Heart right ventricle (tissue), 16 donors: Measurements from ENCODE around the gene CD99. TPM values are rescaled to one million over a fixed set of nuclear protein-coding genes. Genes with fewer than 3 reads are reported as not detected.

Source experiments
- ATAC-seq, 8 donors: fragments of 200-7000 bp; cut with Tn5 transposase; one replicate each; pipeline ENCODE4 v1.9.1; 2020; ENCODE audit warnings: mild to moderate bottlenecking in 8 of 8, moderate library complexity in 8 of 8, moderate number of reproducible peaks in 1 of 8
- DNase-seq, 2 donors: peaks; one replicate each; pipeline ENCODE4 v3.0.0-alpha.2; 2020
- H3K27ac ChIP-seq, 10 donors: fragments of 200-600 bp; sonication (generic) in 2 of 10; one replicate each; pipeline versions ENCODE4 v1.5.0 to v1.8.0; 2020 to 2022; ENCODE audit warnings: mild to moderate bottlenecking in 3 of 10
- H3K27me3 ChIP-seq, 7 donors: fragments of 200-600 bp; one replicate each; pipeline ENCODE4 v1.8.0; 2021 to 2022; ENCODE audit warnings: mild to moderate bottlenecking in 2 of 7
- H3K36me3 ChIP-seq, 9 donors: fragments of 200-600 bp; sonication (generic) in 1 of 9; one replicate each; pipeline versions ENCODE4 v1.5.0 to v1.8.0; 2020 to 2022; ENCODE audit warnings: mild to moderate bottlenecking in 2 of 9
- H3K4me1 ChIP-seq, 9 donors: fragments of 200-600 bp; sonication (generic) in 1 of 9; one replicate each; pipeline versions ENCODE4 v1.5.0 to v1.8.0; 2020 to 2022; ENCODE audit warnings: mild to moderate bottlenecking in 4 of 9
- H3K4me3 ChIP-seq, 10 donors: fragments of 200-600 bp; sonication (generic) in 2 of 10; one replicate each; pipeline versions ENCODE4 v1.5.0 to v1.8.0; 2020 to 2022; ENCODE audit warnings: mild to moderate bottlenecking in 7 of 10, moderate library complexity in 2 of 10
- H3K9me3 ChIP-seq, 11 donors: fragments of 200-600 bp in 10 of 11; sonication (generic) in 2 of 11; one replicate each; pipeline versions ENCODE4 v1.5.0 to v1.8.0; 2013 to 2022; ENCODE audit warnings: mild to moderate bottlenecking in 2 of 11, control low read depth in 1 of 11, moderate library complexity in 1 of 11
- WGBS, 2 donors: extraction: QIAGEN DNeasy Blood & Tissue Kit; methylation state at CpG; one replicate each; pipeline ENCODE4 v1.1.7; 2013; ENCODE audit warnings: inconsistent platforms in 1 of 2; 5-methylcytosine and 5-hydroxymethylcytosine counted together
- intact Hi-C, 10 donors: fragments of 100-400 bp; cut with DNase I; formaldehyde crosslinking; loops; one replicate each; pipeline versions ENCODE4 v1.11.1 to v1.14.2; 2022
- polyA plus RNA-seq, 2 donors: library from polyadenylated mRNA; stranded (reverse); fragments of 200-250 nt; gene quantifications; one replicate each; pipeline ENCODE4 v1.2.3, GENCODE V29; 2013
- total RNA-seq, 10 donors: library from RNA; stranded (reverse); fragmentation: NEBNext Ultra II Directional in 3 of 10; extraction: Animal tissue kit (Norgen Biotek cat#: 25700) in 3 of 10; gene quantifications; one replicate each; pipeline versions ENCODE4 v1.2.1 to v1.2.4, GENCODE V29; 2021 to 2023
- TF ChIP-seq, protein P1 (sequence below), 9 donors: fragments of 200-600 bp; sonication (generic) in 2 of 9; IDR thresholded peaks; one replicate each; pipeline versions ENCODE4 v1.5.0 to v1.8.0; 2021 to 2022; ENCODE audit warnings: antibody characterized with exemption in 9 of 9, mild to moderate bottlenecking in 5 of 9, moderate library complexity in 1 of 9
- donor health status: Arrhythmogenic right ventricular cardiomyopathy.
- donor health status: ischemic (EF 13 %, LVEDD 7.1; RV severe dilation, severe dysfunction).
- donor health status: healthy with polysubstance abuse.
- donor health status: DM: no; HTN: yes; CAD: no.
- donor health status: DM: no; HTN: no; CAD: no.
- donor health status: ischemic (EF 25% LVEDD 6.9; RV normal size, moderate dysfunction).
- donor health status: ischemic (EF 25% LVEDD 5.7; RV mildly dilated, moderate dysfunction).
- donor health status: healthy.
- donor health status: DM: yes; HTN: yes; CAD: no.
- donor health status: Ischemic cardiomyopathy.
- donor health status: ischemic (EF 35%, LVEDD 5.7; RV mildly dilated, moderate dysfunction).
- donor health status: nonischemic (EF 11% LVEDD 7.7; RV severe dilation, severe dysfunction).
- donor health status: DM: yes; HTN: yes; CAD: no.
- donor health status: PGD.
- donor health status: ischemic (EF 29% LVEDD 5.4; RV normal size, mild dysfunction).
- donor health status: nonischemic (EF 23%, LVEDD 6.1; RV moderate dilation, normal function).

CD99 gene
- total and polyA plus RNA-seq, 12 donors: 202 to 419 (median 261) TPM

DNA sequence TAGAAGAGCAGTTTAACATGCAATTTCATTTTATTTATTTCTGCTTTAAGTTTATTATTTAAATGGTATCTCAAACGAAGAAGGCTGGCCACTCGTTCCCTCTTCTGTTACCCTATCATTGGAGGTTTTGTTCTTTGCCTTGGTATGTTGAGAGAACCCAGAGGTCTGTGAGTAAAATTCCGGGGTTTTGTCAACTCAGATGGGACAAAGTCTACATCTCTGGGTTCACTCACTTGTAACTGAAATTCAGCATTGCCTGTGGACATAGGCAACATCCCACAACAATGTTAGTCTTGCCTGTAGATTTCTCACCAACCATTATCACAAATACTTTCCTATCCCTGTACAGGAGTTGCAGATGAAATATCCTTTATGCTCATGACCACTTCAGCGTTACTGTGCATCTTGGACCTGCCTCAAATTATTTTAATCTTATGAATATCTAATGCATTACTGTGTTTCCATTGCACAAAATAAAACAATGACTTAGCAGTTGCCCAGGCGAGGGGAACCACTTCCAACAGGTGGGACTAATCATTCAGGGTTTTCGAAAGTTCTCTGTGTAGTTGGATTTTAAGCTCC is 33.5 kb upstream of the CD99 start:
- H3K4me3 ChIP-seq: no peak overlapping the region
- intact Hi-C loops: no loop called here
- no peak for DNase-seq
- H3K4me1 ChIP-seq: no peaks in the 10 kb centered on the region
- no peak overlapping the region for H3K27ac ChIP-seq
- H3K36me3 ChIP-seq: no peaks in the 10 kb centered on the region
- no peaks in the 10 kb centered on the region for H3K27me3 ChIP-seq
- TF ChIP-seq, protein P1, sequence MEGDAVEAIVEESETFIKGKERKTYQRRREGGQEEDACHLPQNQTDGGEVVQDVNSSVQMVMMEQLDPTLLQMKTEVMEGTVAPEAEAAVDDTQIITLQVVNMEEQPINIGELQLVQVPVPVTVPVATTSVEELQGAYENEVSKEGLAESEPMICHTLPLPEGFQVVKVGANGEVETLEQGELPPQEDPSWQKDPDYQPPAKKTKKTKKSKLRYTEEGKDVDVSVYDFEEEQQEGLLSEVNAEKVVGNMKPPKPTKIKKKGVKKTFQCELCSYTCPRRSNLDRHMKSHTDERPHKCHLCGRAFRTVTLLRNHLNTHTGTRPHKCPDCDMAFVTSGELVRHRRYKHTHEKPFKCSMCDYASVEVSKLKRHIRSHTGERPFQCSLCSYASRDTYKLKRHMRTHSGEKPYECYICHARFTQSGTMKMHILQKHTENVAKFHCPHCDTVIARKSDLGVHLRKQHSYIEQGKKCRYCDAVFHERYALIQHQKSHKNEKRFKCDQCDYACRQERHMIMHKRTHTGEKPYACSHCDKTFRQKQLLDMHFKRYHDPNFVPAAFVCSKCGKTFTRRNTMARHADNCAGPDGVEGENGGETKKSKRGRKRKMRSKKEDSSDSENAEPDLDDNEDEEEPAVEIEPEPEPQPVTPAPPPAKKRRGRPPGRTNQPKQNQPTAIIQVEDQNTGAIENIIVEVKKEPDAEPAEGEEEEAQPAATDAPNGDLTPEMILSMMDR (IDR thresholded peaks at IDR 0.05): no peak
- WGBS, 2 donors: 94 to 95% methylated on average over 6 of the region's 6 CpGs
- no peak for ATAC-seq
- peaks cover 0 to 3% (median 0%) of the 10 kb centered on the region in 11 donors for H3K9me3 ChIP-seq

DNA sequence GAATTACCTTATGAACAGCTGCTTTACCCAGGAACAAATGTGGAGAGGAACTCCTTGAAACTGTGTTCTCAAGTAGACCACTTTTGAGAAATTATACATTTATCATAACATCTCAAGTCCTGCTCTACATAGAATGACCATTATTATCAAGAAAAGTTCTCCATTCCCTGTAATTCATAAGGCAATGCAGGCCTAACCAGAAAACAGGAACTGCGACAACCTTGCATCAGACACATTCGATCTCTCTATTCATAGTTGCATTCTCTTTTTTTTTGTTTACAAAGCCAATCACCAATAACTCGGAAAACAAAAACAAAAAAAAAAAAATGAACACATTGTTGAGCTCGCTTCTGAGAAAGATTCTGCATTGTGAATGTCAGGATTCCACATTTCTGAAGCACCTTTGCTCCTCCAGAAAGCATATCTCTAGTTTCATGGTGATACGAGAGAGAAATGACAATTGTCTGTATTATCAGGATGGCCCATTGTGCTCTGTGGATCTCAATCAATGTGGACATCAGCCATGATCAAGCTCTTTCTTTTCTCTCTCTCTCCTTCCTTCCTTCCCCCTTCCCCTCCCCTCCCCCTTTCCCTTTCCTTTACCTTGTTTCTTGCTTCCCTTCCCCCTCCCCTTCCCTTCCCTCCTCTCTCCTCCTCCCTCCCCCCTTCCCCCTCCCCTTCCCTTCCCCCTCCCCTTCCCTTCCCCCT is 32.4 kb upstream of the CD99 start:
- no peaks in the 10 kb centered on the region for H3K4me1 ChIP-seq
- TF ChIP-seq, protein P1 (IDR thresholded peaks at IDR 0.05): no peak
- WGBS, 2 donors: 85 to 87% methylated on average over 5 of the region's 5 CpGs

DNA sequence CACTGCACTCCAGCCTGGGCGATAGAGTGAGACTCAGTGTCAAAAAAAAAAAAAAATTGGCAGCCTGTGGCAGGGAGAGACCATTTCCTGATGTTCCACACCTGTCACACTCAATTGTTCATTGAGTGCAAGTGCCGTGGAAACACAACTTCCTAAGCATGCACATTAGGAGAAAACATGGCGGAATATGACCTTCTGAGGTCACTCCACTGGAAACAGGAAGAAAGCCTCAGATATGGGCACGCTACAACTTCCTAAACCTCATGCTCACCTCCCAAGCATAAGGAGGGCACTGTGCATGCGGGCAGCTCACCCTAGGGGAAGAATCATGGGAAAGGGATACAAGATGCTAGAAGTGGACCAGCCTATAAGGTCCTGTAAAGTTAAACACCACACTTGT is 28.5 kb upstream of the CD99 start:
- H3K4me1 ChIP-seq: peaks cover 0 to 20% (median 0%) of the 10 kb centered on the region in 9 donors
- ATAC-seq: no peak
- no peaks in the 10 kb centered on the region for H3K36me3 ChIP-seq
- no peak overlapping the region for H3K4me3 ChIP-seq
- DNase-seq: no peak
- intact Hi-C loops: no loop called here
- H3K9me3 ChIP-seq: no peaks in the 10 kb centered on the region
- TF ChIP-seq, protein P1 (IDR thresholded peaks at IDR 0.05): no peak
- H3K27me3 ChIP-seq: no peaks in the 10 kb centered on the region
- 61 to 75% methylated on average over 5 of the region's 5 CpGs for WGBS, 2 donors
- no peak overlapping the region for H3K27ac ChIP-seq

More for the DNA sequence above, 32.4 kb upstream of the CD99 start:
- no peak overlapping the region for H3K27ac ChIP-seq
- H3K4me3 ChIP-seq: no peak overlapping the region
- ATAC-seq (no peak), DNase-seq (no peak)
- intact Hi-C loops: no loop called here
- H3K36me3 ChIP-seq: no peaks in the 10 kb centered on the region
- H3K9me3 ChIP-seq: peaks cover 0 to under 1% (median 0%) of the 10 kb centered on the region in 11 donors
- no peaks in the 10 kb centered on the region for H3K27me3 ChIP-seq

DNA sequence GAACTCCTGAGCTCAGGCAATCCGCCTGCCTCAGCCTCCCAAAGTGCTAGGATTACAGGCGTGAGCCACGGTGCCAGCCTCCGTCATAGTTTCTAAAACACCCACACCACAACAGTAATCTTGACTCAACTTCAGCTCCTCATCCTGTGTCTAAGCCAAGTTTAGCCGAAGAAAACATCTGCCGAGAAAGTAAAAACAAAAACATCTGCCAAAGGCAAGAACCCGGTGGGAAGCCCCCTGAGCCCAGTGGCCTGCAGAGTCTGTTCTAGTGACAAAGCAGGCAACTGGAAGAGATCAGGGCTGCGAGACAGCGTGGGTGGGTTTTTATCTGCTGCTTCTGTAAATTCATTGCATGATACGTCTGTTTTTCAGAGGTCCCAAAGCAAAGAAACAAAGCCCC is 26.6 kb upstream of the CD99 start:
- peak overlapping the region in 5 of 10 donors; percentile 9 to 70 (median 39) for H3K27ac ChIP-seq
- no peaks in the 10 kb centered on the region for H3K27me3 ChIP-seq
- DNase-seq (peak; percentile 34 to 69), ATAC-seq (peak in 7 of 8 donors; percentile 74 to 88 (median 79))
- intact Hi-C loops: no loop called here
- H3K4me1 ChIP-seq: peaks cover 0 to 20% (median 0%) of the 10 kb centered on the region in 9 donors
- TF ChIP-seq, protein P1 (IDR thresholded peaks at IDR 0.05): no peak
- WGBS, 2 donors: 42 to 54% methylated on average over 10 of the region's 10 CpGs
- no peak overlapping the region for H3K4me3 ChIP-seq
- H3K36me3 ChIP-seq: no peaks in the 10 kb centered on the region
- H3K9me3 ChIP-seq: no peaks in the 10 kb centered on the region
